C1 segment of cervical spinal cord (tissue), 14 donors: Measurements from ENCODE around the gene GPR89A.
"Not testable (repeated sequence)": the region's sequence is repeated elsewhere in the genome, so short reads cannot be mapped to it uniquely, and the experiment has no call there.

ENCODE experiments used
- DNase-seq, 14 donors: peaks; one replicate each; lab custom pipeline; 2025; lab: John Stamatoyannopoulos, UW

Gene GPR89A

GRCh38 chr1:145607833-145608733 lies at the start of gene GPR89A:
Gene GPR89A, plus strand, starts transcription at chr1:145607988. Its CDS starts 146 bp downstream, at chr1:145608134.
- DNase-seq, result peak; percentile 26 to 91 (median 84)

- DNase-seq, result not testable (repeated sequence)
These were observed 21.0 kb upstream of the GPR89A start for GRCh38 chr1:145586820-145587219.

- not testable (repeated sequence) for DNase-seq
These were observed 17.0 kb upstream of the GPR89A start for GRCh38 chr1:145590806-145591205.

- DNase-seq, result not testable (repeated sequence)
These were observed 15.4 kb upstream of the GPR89A start for GRCh38 chr1:145592347-145592746.

GRCh38 chr1:145595421-145595820 lies 12.4 kb upstream of the GPR89A start:
- DNase-seq, result not testable (repeated sequence)

- not testable (repeated sequence) for DNase-seq
These were observed 11.6 kb upstream of the GPR89A start for GRCh38 chr1:145596236-145596635.

- DNase-seq, result not testable (repeated sequence)
These were observed 8.4 kb upstream of the GPR89A start for GRCh38 chr1:145599426-145599825.

GRCh38 chr1:145601593-145601992 lies 6.2 kb upstream of the GPR89A start:
- DNase-seq, result no peak

GRCh38 chr1:145606840-145607239 lies 948 bp upstream of the GPR89A start:
- DNase-seq, result not testable (repeated sequence)

GRCh38 chr1:145607289-145607688 lies 499 bp upstream of the GPR89A start:
- DNase-seq, result not testable (repeated sequence)

- not testable (repeated sequence) for DNase-seq
These were observed 3.0 kb downstream of the GPR89A start for GRCh38 chr1:145610744-145611143.

- not testable (repeated sequence) for DNase-seq
These were observed 12.3 kb downstream of the GPR89A start for GRCh38 chr1:145620073-145620472.

GRCh38 chr1:145622177-145622576 lies 14.4 kb downstream of the GPR89A start:
- not testable (repeated sequence) for DNase-seq

GRCh38 chr1:145636237-145636636 lies 28.4 kb downstream of the GPR89A start:
- DNase-seq, result not testable (repeated sequence)

GRCh38 chr1:145641886-145642285 lies 34.1 kb downstream of the GPR89A start:
- not testable (repeated sequence) for DNase-seq

GRCh38 chr1:145643990-145644389 lies 36.2 kb downstream of the GPR89A start:
- DNase-seq, result not testable (repeated sequence)

GRCh38 chr1:145656245-145656943 lies 48.6 kb downstream of the GPR89A start:
- DNase-seq, result not testable (repeated sequence)

GRCh38 chr1:145662502-145662901 lies 54.7 kb downstream of the GPR89A start:
- not testable (repeated sequence) for DNase-seq

GRCh38 chr1:145665015-145665414 lies 57.2 kb downstream of the GPR89A start:
- not testable (repeated sequence) for DNase-seq

GRCh38 chr1:145670995-145671745 lies 63.4 kb downstream of the GPR89A start:
- not testable (repeated sequence) for DNase-seq

- not testable (repeated sequence) for DNase-seq
These were observed 65.4 kb downstream of the GPR89A start for GRCh38 chr1:145673217-145673616.

- not testable (repeated sequence) for DNase-seq
These were observed 77.1 kb downstream of the GPR89A start for GRCh38 chr1:145684858-145685257.
